ENCODE results near the gene SHPK.

DNA sequence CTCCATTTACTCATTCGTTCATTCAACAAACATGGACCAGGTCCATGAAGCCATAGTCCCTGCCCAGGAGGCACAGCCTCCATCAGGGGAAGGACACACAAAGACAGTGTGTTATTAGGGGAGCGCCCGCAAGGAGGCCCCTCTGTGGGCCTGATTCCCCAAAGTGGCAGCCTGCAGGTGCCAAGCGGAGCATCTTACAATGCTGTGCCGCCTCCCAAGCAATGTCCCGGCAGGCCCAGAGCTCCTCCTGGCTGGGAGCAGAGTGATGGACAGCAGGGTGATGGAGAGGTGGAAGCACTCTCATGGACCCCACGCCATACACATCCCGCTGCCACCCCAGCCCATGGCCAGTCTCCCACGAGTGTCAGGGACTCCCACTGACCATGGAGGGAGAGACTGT, 52.6 kb downstream of the SHPK start:
- TF ChIP-seq, protein P1, sequence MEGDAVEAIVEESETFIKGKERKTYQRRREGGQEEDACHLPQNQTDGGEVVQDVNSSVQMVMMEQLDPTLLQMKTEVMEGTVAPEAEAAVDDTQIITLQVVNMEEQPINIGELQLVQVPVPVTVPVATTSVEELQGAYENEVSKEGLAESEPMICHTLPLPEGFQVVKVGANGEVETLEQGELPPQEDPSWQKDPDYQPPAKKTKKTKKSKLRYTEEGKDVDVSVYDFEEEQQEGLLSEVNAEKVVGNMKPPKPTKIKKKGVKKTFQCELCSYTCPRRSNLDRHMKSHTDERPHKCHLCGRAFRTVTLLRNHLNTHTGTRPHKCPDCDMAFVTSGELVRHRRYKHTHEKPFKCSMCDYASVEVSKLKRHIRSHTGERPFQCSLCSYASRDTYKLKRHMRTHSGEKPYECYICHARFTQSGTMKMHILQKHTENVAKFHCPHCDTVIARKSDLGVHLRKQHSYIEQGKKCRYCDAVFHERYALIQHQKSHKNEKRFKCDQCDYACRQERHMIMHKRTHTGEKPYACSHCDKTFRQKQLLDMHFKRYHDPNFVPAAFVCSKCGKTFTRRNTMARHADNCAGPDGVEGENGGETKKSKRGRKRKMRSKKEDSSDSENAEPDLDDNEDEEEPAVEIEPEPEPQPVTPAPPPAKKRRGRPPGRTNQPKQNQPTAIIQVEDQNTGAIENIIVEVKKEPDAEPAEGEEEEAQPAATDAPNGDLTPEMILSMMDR (conservative IDR thresholded peaks at IDR 0.05): no peak
- no peak for TF ChIP-seq EZH2 (IDR thresholded peaks at IDR 0.05; ENCODE audit: low read depth)

Data from PC-9 (cell line).